Measurements from ENCODE around the gene PRSS50.
"Not testable (repeated sequence)": the region's sequence is repeated elsewhere in the genome, so short reads cannot be mapped to it uniquely, and the experiment has no call there.

PRSS50 gene

GRCh38 chr3:46717447-46718231 lies at the start of gene PRSS50:
TSS of gene PRSS50 (minus strand) at chr3:46717869. CDS start at chr3:46717824, 45 bp downstream.
- H3K36me3 Mint-ChIP-seq (ENCODE audit: low read depth) = no peaks in the 10 kb centered on the region
- no peak within 1 kb of the TSS for H3K4me3 Mint-ChIP-seq
- H3K27ac Mint-ChIP-seq = no peak within 1 kb of the TSS
- DNase-seq (peak; percentile 48), ATAC-seq (peak; percentile 35)
- H3K9me3 Mint-ChIP-seq = no peaks in the 10 kb centered on the region
- H3K27me3 Mint-ChIP-seq = peaks cover 15% of the 10 kb centered on the region
- H3K4me1 Mint-ChIP-seq = no peaks in the 10 kb centered on the region

- H3K9me3 Mint-ChIP-seq = peaks cover 38% of the 10 kb centered on the region
- ATAC-seq (no peak), DNase-seq (no peak)
- H3K36me3 Mint-ChIP-seq (ENCODE audit: low read depth) = peaks cover 4% of the 10 kb centered on the region
- no peak overlapping the region for H3K27ac Mint-ChIP-seq
- peaks cover 3% of the 10 kb centered on the region for H3K27me3 Mint-ChIP-seq
- H3K4me3 Mint-ChIP-seq = no peak overlapping the region
- no peaks in the 10 kb centered on the region for H3K4me1 Mint-ChIP-seq
Measured at GRCh38 chr3:46764206-46764605, 46.5 kb upstream of the PRSS50 start.

GRCh38 chr3:46763178-46763577 lies 45.5 kb upstream of the PRSS50 start:
- H3K9me3 Mint-ChIP-seq = peaks cover 34% of the 10 kb centered on the region
- no peak overlapping the region for H3K4me3 Mint-ChIP-seq
- DNase-seq (no peak), ATAC-seq (no peak)
- H3K27me3 Mint-ChIP-seq = peaks cover 3% of the 10 kb centered on the region
- no peaks in the 10 kb centered on the region for H3K4me1 Mint-ChIP-seq
- H3K27ac Mint-ChIP-seq = no peak overlapping the region
- peaks cover 4% of the 10 kb centered on the region for H3K36me3 Mint-ChIP-seq (ENCODE audit: low read depth)

- Mint-ChIP-seq H3K4me3 (no peak overlapping the region), H3K9me3 (peaks cover 22% of the 10 kb centered on the region), H3K4me1 (no peaks in the 10 kb centered on the region), H3K36me3 (ENCODE audit: low read depth) (no peaks in the 10 kb centered on the region), H3K27ac (no peak overlapping the region), H3K27me3 (peaks cover 3% of the 10 kb centered on the region)
- DNase-seq (no peak), ATAC-seq (no peak)
Measured at GRCh38 chr3:46759239-46760167, 41.8 kb upstream of the PRSS50 start.

- peaks cover 2% of the 10 kb centered on the region for H3K4me1 Mint-ChIP-seq
- peaks cover 2% of the 10 kb centered on the region for H3K27me3 Mint-ChIP-seq
- ATAC-seq (no peak), DNase-seq (no peak)
- H3K9me3 Mint-ChIP-seq = no peaks in the 10 kb centered on the region
- no peak overlapping the region for H3K4me3 Mint-ChIP-seq
- no peak overlapping the region for H3K27ac Mint-ChIP-seq
- H3K36me3 Mint-ChIP-seq (ENCODE audit: low read depth) = no peaks in the 10 kb centered on the region
Measured at GRCh38 chr3:46756642-46757041, 39.0 kb upstream of the PRSS50 start.

GRCh38 chr3:46755646-46756045 lies 38.0 kb upstream of the PRSS50 start:
- peaks cover under 1% of the 10 kb centered on the region for H3K27me3 Mint-ChIP-seq
- no peaks in the 10 kb centered on the region for H3K9me3 Mint-ChIP-seq
- H3K27ac Mint-ChIP-seq = no peak overlapping the region
- no peaks in the 10 kb centered on the region for H3K36me3 Mint-ChIP-seq (ENCODE audit: low read depth)
- no peak overlapping the region for H3K4me3 Mint-ChIP-seq
- ATAC-seq (no peak), DNase-seq (no peak)
- peaks cover 2% of the 10 kb centered on the region for H3K4me1 Mint-ChIP-seq

- DNase-seq; H3K36me3 Mint-ChIP-seq (ENCODE audit: low read depth); H3K27me3 Mint-ChIP-seq; H3K9me3 Mint-ChIP-seq; H3K27ac Mint-ChIP-seq; H3K4me1 Mint-ChIP-seq; ATAC-seq; H3K4me3 Mint-ChIP-seq: not testable (repeated sequence)
Measured at GRCh38 chr3:46753127-46753526, 35.5 kb upstream of the PRSS50 start.

GRCh38 chr3:46750555-46751038 lies 32.9 kb upstream of the PRSS50 start:
- H3K27ac Mint-ChIP-seq = no peak overlapping the region
- H3K27me3 Mint-ChIP-seq = no peaks in the 10 kb centered on the region
- ATAC-seq = no peak
- H3K4me1 Mint-ChIP-seq = peaks cover 2% of the 10 kb centered on the region
- H3K4me3 Mint-ChIP-seq = no peak overlapping the region
- H3K36me3 Mint-ChIP-seq (ENCODE audit: low read depth) = no peaks in the 10 kb centered on the region
- no peaks in the 10 kb centered on the region for H3K9me3 Mint-ChIP-seq
- no peak for DNase-seq

GRCh38 chr3:46749129-46749528 lies 31.5 kb upstream of the PRSS50 start:
- DNase-seq (no peak), ATAC-seq (no peak)
- Mint-ChIP-seq H3K9me3 (no peaks in the 10 kb centered on the region), H3K4me3 (no peak overlapping the region), H3K27ac (no peak overlapping the region), H3K27me3 (no peaks in the 10 kb centered on the region), H3K36me3 (ENCODE audit: low read depth) (no peaks in the 10 kb centered on the region), H3K4me1 (peaks cover 2% of the 10 kb centered on the region)

- Mint-ChIP-seq H3K27me3 (no peaks in the 10 kb centered on the region), H3K36me3 (ENCODE audit: low read depth) (no peaks in the 10 kb centered on the region), H3K4me1 (no peaks in the 10 kb centered on the region), H3K9me3 (no peaks in the 10 kb centered on the region), H3K4me3 (no peak overlapping the region), H3K27ac (no peak overlapping the region)
- DNase-seq (no peak), ATAC-seq (no peak)
Measured at GRCh38 chr3:46748170-46748569, 30.5 kb upstream of the PRSS50 start.

- Mint-ChIP-seq H3K27me3 (no peaks in the 10 kb centered on the region), H3K36me3 (ENCODE audit: low read depth) (no peaks in the 10 kb centered on the region), H3K4me1 (no peaks in the 10 kb centered on the region), H3K9me3 (no peaks in the 10 kb centered on the region), H3K27ac (no peak overlapping the region), H3K4me3 (no peak overlapping the region)
- no peak for ATAC-seq
- no peak for DNase-seq
Measured at GRCh38 chr3:46746711-46747110, 29.0 kb upstream of the PRSS50 start.

GRCh38 chr3:46742992-46743585 lies 25.4 kb upstream of the PRSS50 start:
- H3K9me3 Mint-ChIP-seq = peaks cover 3% of the 10 kb centered on the region
- no peaks in the 10 kb centered on the region for H3K4me1 Mint-ChIP-seq
- ATAC-seq = no peak
- no peak overlapping the region for H3K27ac Mint-ChIP-seq
- H3K36me3 Mint-ChIP-seq (ENCODE audit: low read depth) = no peaks in the 10 kb centered on the region
- no peaks in the 10 kb centered on the region for H3K27me3 Mint-ChIP-seq
- no peak overlapping the region for H3K4me3 Mint-ChIP-seq
- DNase-seq = no peak

GRCh38 chr3:46739565-46739964 lies 21.9 kb upstream of the PRSS50 start:
- DNase-seq; H3K36me3 Mint-ChIP-seq (ENCODE audit: low read depth); H3K4me3 Mint-ChIP-seq; ATAC-seq; H3K27me3 Mint-ChIP-seq; H3K27ac Mint-ChIP-seq; H3K4me1 Mint-ChIP-seq; H3K9me3 Mint-ChIP-seq: not testable (repeated sequence)

- Mint-ChIP-seq H3K4me3 (no peak overlapping the region), H3K9me3 (peaks cover 3% of the 10 kb centered on the region), H3K36me3 (ENCODE audit: low read depth) (no peaks in the 10 kb centered on the region), H3K27ac (no peak overlapping the region), H3K4me1 (no peaks in the 10 kb centered on the region), H3K27me3 (no peaks in the 10 kb centered on the region)
- no peak for ATAC-seq
- DNase-seq = no peak
Measured at GRCh38 chr3:46737329-46737731, 19.7 kb upstream of the PRSS50 start.
